ENCODE data around the gene SH3RF3.
"Not testable (repeated sequence)": the region's sequence is repeated elsewhere in the genome, so short reads cannot be mapped to it uniquely, and the experiment has no call there.

GRCh38 chr2:109162367-109162766 is 33.4 kb downstream of the SH3RF3 start:
- not testable (repeated sequence) for TF ChIP-seq ZBTB34 (CRISPR knock-in tag; IDR thresholded peaks at IDR 0.05); ZNF10 (CRISPR knock-in tag; IDR thresholded peaks at IDR 0.05; ENCODE audit: borderline replicate concordance, low read depth); EEA1 (CRISPR knock-in tag; IDR thresholded peaks at IDR 0.05; ENCODE audit: borderline replicate concordance); SP1 (IDR thresholded peaks at IDR 0.05); SP1 (CRISPR knock-in tag; IDR thresholded peaks at IDR 0.05); MEIS2 (CRISPR knock-in tag; IDR thresholded peaks at IDR 0.05); E2F5 (CRISPR knock-in tag; conservative IDR thresholded peaks at IDR 0.05)
